Vagina (tissue), 2 donors: ENCODE measurements around the gene EFNA1. TPM values are rescaled to one million over a fixed set of nuclear protein-coding genes. Genes with fewer than 3 reads are reported as not detected.

ENCODE experiments used
- DNase-seq, 2 donors: peaks; one replicate each; pipeline ENCODE4 v3.0.0-alpha.2; 2017; ENCODE audit errors: extremely low spot score in 2 of 2
- H3K27ac ChIP-seq: fragments of 200-600 bp; sonication (generic); one replicate; pipeline ENCODE4 v1.5.1; 2019
- H3K27me3 ChIP-seq: fragments of 200-600 bp; sonication (generic); one replicate; pipeline ENCODE4 v1.5.1; 2019
- H3K36me3 ChIP-seq, 2 donors: fragments of 200-600 bp; sonication (generic); one replicate each; pipeline ENCODE4 v1.5.1; 2017 to 2019
- H3K4me1 ChIP-seq: fragments of 200-600 bp; sonication (generic); one replicate; pipeline ENCODE4 v1.5.1; 2019
- H3K4me3 ChIP-seq, 2 donors: fragments of 200-600 bp; sonication (generic); 1 replicate in 1 of 2; 2 replicates in 1 of 2; pipeline ENCODE4 v1.5.1; 2016 to 2019
- H3K9me3 ChIP-seq: fragments of 200-600 bp; sonication (generic); one replicate; pipeline ENCODE4 v1.5.1; 2019
- POLR2A ChIP-seq, 2 donors: fragments of 450-650 bp; IDR thresholded peaks; one replicate each; pipeline ENCODE4 v1.6.1; 2017; ENCODE audit warnings: antibody characterized with exemption in 2 of 2, mild to moderate bottlenecking in 2 of 2, moderate library complexity in 2 of 2
- POLR2AphosphoS5 ChIP-seq, 2 donors: sonication (generic); formaldehyde crosslinking; IDR thresholded peaks; one replicate each; pipeline ENCODE4 v1.9.0; 2017; ENCODE audit warnings: antibody characterized with exemption in 2 of 2, mild to moderate bottlenecking in 2 of 2, low read depth in 1 of 2; ENCODE audit not compliant: insufficient read depth in 1 of 2
- intact Hi-C: fragments of 100-400 bp; cut with DNase I; formaldehyde crosslinking; loops from one replicate; pipeline ENCODE4 v1.15.1; 2023
- total RNA-seq: library from RNA; depleted of rRNA; stranded (reverse); fragments of >200 nt; gene quantifications from one replicate; pipeline ENCODE4 v1.2.3, GENCODE V29; 2016
- TF ChIP-seq, protein P1 (sequence below), 3 experiments: fragments of 450-650 bp in 2 of 3; fragments of 200-600 bp in 1 of 3; sonication (generic) in 1 of 3; IDR thresholded peaks; one replicate each; pipeline ENCODE4 v1.5.1; 2017 to 2019; ENCODE audit warnings: antibody characterized with exemption in 3 of 3, mild to moderate bottlenecking in 2 of 3, moderate library complexity in 2 of 3

EFNA1 gene
- total RNA-seq, 1 donor from 2014 or later = 57.9 TPM

DNA sequence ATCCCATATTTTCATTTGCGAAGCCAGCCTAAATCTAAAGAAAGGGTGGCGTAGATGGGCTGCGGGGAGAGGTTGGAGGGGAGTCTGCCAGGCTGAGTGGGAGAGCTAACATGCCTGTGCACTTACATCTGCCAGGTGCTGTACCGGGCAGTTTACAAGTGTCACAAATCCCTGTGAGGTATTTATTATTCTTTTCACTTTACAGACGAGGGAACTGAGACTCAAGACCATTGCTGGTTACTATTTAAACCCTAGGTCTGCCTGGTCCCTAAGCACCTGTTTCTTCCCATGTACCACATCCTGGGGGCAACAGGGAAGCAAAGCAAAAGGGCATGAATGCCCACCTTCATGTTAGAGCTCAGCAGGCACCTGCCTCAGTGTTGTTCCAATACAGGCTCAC is 19.4 kb upstream of the EFNA1 start:
- no peak for DNase-seq

DNA sequence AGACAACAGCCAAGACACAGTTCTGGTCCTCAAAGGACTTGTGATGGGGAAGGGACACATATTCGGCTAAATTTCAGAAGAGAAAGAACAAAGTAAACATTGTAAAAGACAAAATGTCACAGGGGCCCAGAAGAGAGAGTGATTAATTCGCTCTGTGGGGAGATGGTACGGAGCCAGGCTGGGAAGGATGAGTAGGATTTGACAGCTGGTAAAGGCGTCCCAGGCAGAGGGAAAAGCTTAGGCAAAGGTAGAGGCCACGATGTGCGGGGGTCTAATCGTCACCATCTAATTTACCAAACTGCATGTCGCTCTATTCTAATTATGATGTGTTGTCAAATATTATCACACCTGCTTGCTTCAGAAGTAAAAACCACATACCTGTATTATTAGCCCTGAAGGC is 17.3 kb upstream of the EFNA1 start:
- intact Hi-C loops = no loop called here
- no peak for DNase-seq
- Histone ChIP-seq H3K27me3 (no peaks in the 10 kb centered on the region), H3K4me1 (no peaks in the 10 kb centered on the region), H3K27ac (no peak overlapping the region), H3K36me3 (no peaks in the 10 kb centered on the region), H3K4me3 (no peak overlapping the region), H3K9me3 (no peaks in the 10 kb centered on the region)
- TF ChIP-seq POLR2A (IDR thresholded peaks at IDR 0.05) (no peak), POLR2AphosphoS5 (IDR thresholded peaks at IDR 0.05; ENCODE audit: insufficient read depth in 1 of 2, low read depth in 1 of 2) (no peak)
- TF ChIP-seq, protein P1, sequence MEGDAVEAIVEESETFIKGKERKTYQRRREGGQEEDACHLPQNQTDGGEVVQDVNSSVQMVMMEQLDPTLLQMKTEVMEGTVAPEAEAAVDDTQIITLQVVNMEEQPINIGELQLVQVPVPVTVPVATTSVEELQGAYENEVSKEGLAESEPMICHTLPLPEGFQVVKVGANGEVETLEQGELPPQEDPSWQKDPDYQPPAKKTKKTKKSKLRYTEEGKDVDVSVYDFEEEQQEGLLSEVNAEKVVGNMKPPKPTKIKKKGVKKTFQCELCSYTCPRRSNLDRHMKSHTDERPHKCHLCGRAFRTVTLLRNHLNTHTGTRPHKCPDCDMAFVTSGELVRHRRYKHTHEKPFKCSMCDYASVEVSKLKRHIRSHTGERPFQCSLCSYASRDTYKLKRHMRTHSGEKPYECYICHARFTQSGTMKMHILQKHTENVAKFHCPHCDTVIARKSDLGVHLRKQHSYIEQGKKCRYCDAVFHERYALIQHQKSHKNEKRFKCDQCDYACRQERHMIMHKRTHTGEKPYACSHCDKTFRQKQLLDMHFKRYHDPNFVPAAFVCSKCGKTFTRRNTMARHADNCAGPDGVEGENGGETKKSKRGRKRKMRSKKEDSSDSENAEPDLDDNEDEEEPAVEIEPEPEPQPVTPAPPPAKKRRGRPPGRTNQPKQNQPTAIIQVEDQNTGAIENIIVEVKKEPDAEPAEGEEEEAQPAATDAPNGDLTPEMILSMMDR (IDR thresholded peaks at IDR 0.05) = no peak

More for the DNA sequence above, 19.4 kb upstream of the EFNA1 start:
- TF ChIP-seq POLR2A (IDR thresholded peaks at IDR 0.05) = no peak
- TF ChIP-seq POLR2AphosphoS5 (IDR thresholded peaks at IDR 0.05; ENCODE audit: insufficient read depth in 1 of 2, low read depth in 1 of 2) = no peak
- TF ChIP-seq, protein P1 (IDR thresholded peaks at IDR 0.05) = no peak
- intact Hi-C loops = no loop called here
- Histone ChIP-seq H3K4me3 (no peak overlapping the region), H3K27me3 (no peaks in the 10 kb centered on the region), H3K4me1 (no peaks in the 10 kb centered on the region), H3K36me3 (no peaks in the 10 kb centered on the region), H3K9me3 (no peaks in the 10 kb centered on the region), H3K27ac (no peak overlapping the region)

DNA sequence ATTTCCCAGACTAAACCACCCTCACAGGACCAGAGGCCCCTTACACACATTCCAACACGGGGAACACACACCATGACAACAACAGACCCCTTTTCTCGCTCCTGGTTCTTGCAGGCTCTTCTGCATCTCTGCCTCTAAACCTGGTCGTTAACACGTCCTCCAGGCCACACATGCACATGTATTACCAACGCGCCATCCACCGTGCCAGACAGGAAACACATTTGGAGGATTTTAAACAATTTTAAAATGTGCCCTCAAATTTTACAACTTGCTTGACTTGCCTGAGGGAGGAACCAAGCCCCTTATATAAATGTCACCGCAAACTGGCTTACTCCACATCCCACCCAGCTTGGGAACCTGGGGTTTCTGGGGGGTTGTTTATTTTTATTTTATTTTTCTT is 16.9 kb upstream of the EFNA1 start:
- no peak overlapping the region for H3K27ac ChIP-seq
- TF ChIP-seq POLR2A (IDR thresholded peaks at IDR 0.05) = no peak
- TF ChIP-seq, protein P1 (IDR thresholded peaks at IDR 0.05) = no peak
- TF ChIP-seq POLR2AphosphoS5 (IDR thresholded peaks at IDR 0.05; ENCODE audit: insufficient read depth in 1 of 2, low read depth in 1 of 2) = no peak
- H3K27me3 ChIP-seq = no peaks in the 10 kb centered on the region
- no peaks in the 10 kb centered on the region for H3K36me3 ChIP-seq
- H3K4me3 ChIP-seq = no peak overlapping the region
- intact Hi-C loops = no loop called here
- H3K9me3 ChIP-seq = no peaks in the 10 kb centered on the region
- H3K4me1 ChIP-seq = no peaks in the 10 kb centered on the region
- no peak for DNase-seq

DNA sequence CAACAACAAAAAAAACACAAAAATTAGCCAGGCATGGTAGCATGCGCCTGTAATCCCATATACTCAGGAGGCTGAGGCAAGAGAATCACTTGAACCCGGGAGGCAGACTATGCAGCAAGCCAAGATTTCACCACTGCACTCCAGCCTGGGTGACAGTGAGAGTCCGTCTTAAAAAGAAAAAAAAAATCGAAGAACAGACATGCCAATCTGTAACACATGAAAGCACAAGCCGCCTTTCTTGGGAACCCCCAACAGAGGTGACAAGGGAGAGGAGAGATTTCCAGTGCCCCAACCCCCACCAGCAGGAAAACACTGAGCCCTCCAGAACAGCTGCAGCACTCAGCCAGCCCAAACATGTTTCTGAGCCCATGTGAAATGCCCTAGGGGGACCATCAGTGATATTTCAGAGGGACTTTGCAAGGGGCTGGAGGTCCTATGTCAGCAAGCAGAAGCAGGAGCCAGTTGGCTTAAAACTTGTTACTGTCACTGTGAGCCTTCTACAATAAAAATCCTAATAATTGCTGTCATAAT is 14.2 kb upstream of the EFNA1 start:
- H3K4me1 ChIP-seq = no peaks in the 10 kb centered on the region
- intact Hi-C loops = no loop called here
- TF ChIP-seq, protein P1 (IDR thresholded peaks at IDR 0.05) = no peak
- TF ChIP-seq POLR2A (IDR thresholded peaks at IDR 0.05) (no peak), POLR2AphosphoS5 (IDR thresholded peaks at IDR 0.05; ENCODE audit: insufficient read depth in 1 of 2, low read depth in 1 of 2) (no peak)
- no peaks in the 10 kb centered on the region for H3K27me3 ChIP-seq
- DNase-seq = no peak
- no peak overlapping the region for H3K27ac ChIP-seq
- H3K9me3 ChIP-seq = no peaks in the 10 kb centered on the region
- no peak overlapping the region for H3K4me3 ChIP-seq
- H3K36me3 ChIP-seq = no peaks in the 10 kb centered on the region

DNA sequence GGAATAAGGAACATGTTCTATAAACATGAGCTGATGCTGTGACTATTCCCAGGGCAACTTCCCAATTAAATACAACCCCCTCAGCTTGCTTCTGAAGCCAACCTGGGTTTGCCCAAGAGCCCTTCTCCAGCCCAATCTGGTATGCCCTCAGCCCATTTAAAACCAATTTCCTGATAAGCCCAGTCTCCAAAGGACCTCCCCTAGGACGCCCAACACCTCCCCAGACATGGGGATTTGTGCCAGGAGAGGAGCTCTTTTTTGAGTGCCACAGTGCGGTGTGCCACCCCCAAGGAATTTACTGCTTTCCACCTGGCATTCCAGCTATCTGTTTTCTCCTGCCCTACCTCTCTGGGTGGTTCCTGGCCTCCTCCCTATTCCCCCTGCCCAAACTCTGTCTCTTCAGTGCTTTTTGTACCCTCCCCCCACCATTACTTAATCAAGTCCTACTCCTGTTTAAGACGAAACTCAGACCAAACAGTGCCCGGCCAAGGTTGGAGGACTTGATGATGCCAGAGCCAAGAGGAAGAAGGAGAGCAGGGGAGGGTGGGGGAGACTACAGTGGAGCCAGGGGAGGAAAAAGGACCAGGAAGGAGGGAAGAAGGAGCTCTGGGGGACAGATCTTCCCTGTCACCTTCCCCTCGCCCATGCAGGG is 11.4 kb upstream of the EFNA1 start:
- TF ChIP-seq POLR2AphosphoS5 (IDR thresholded peaks at IDR 0.05; ENCODE audit: insufficient read depth in 1 of 2, low read depth in 1 of 2) (no peak), POLR2A (IDR thresholded peaks at IDR 0.05) (no peak)
- TF ChIP-seq, protein P1 (IDR thresholded peaks at IDR 0.05) = no peak
- no peaks in the 10 kb centered on the region for H3K27me3 ChIP-seq
- DNase-seq = no peak
- intact Hi-C loops = no loop called here
- H3K27ac ChIP-seq = no peak overlapping the region
- H3K4me3 ChIP-seq = no peak overlapping the region
- H3K9me3 ChIP-seq = no peaks in the 10 kb centered on the region
- H3K36me3 ChIP-seq = no peaks in the 10 kb centered on the region
- H3K4me1 ChIP-seq = no peaks in the 10 kb centered on the region
